ENCODE data around the gene GAPDHS. TPM values are rescaled to one million over a fixed set of nuclear protein-coding genes. Genes with fewer than 3 reads are reported as not detected.

GAPDHS gene
- total and polyA plus RNA-seq, 2 donors from 2014 or later: not detected

DNA sequence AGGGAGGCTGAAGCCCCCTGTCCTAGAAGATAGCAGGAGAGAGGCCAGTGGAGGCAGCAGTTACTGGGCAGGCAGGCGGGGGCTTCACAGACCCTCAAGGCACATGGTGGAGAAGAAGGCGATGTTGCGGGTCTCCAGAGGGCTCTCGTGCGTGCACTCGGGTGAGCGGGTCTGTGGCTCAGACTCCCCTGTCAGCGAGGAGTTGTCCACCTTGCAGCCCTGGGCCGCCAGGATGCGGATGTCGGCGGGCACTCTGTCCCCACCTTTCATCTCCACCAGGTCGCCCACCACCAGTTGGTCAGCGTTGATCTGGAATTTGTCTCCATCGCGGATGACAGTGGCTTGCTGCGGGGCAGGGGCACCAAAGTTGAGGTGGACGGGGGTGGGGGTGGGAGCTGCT lies 27.0 kb downstream of the GAPDHS start:
- peak in 2 of 5 donors; percentile 29 to 53 for DNase-seq
- TF ChIP-seq, protein P1, sequence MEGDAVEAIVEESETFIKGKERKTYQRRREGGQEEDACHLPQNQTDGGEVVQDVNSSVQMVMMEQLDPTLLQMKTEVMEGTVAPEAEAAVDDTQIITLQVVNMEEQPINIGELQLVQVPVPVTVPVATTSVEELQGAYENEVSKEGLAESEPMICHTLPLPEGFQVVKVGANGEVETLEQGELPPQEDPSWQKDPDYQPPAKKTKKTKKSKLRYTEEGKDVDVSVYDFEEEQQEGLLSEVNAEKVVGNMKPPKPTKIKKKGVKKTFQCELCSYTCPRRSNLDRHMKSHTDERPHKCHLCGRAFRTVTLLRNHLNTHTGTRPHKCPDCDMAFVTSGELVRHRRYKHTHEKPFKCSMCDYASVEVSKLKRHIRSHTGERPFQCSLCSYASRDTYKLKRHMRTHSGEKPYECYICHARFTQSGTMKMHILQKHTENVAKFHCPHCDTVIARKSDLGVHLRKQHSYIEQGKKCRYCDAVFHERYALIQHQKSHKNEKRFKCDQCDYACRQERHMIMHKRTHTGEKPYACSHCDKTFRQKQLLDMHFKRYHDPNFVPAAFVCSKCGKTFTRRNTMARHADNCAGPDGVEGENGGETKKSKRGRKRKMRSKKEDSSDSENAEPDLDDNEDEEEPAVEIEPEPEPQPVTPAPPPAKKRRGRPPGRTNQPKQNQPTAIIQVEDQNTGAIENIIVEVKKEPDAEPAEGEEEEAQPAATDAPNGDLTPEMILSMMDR (IDR thresholded peaks at IDR 0.05; ENCODE audit: borderline replicate concordance, extremely low read depth, insufficient read depth): no peak
- Histone ChIP-seq H3K36me3 (ENCODE audit: control insufficient read depth in 2 of 3, insufficient read depth in 3 of 3, low read length in 3 of 3) (no peaks in the 10 kb centered on the region), H3K27ac (ENCODE audit: low read depth in 2 of 2, low read length in 2 of 2) (no peak overlapping the region), H3K27me3 (ENCODE audit: control insufficient read depth, insufficient read depth, low read length) (peaks cover 3% of the 10 kb centered on the region), H3K9me3 (ENCODE audit: control insufficient read depth in 2 of 3, insufficient read depth in 1 of 3, low read length in 3 of 3) (no peaks in the 10 kb centered on the region), H3K4me1 (ENCODE audit: control insufficient read depth in 2 of 3, insufficient read depth in 2 of 3, low read depth in 1 of 3, low read length in 3 of 3) (peaks cover 0 to 2% (median 0%) of the 10 kb centered on the region in 3 donors), H3K9ac (ENCODE audit: low read length in 3 of 3) (no peak overlapping the region), H3K4me3 (ENCODE audit: low read length in 3 of 3) (no peak overlapping the region)
- FAIRE-seq: no peak
- intact Hi-C loops (cut with DNase I): no loop called here

DNA sequence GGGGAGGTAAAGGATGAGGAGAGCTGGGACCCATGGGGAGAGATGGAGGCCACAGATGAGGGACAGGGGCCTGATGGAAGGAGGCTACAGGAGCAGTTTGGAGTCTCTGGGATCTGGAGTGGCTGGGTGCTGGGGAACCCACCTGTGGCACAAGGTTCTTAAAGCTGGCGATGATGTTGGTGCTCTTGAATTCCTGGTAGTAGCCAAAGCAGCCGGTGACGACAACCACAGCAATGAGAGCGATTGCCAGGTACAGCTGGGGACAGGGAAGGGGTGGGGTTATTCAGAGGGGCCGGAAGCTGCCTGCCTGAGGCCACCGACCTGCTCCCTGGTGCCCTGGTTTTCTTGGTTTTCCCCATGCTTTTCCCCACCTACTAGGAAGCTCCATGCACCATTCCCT lies 27.4 kb downstream of the GAPDHS start:
- H3K9ac ChIP-seq (ENCODE audit: low read length in 3 of 3): no peak overlapping the region
- FAIRE-seq (no peak), DNase-seq (peak in 1 of 5 donors; percentile 28)
- TF ChIP-seq, protein P1 (IDR thresholded peaks at IDR 0.05; ENCODE audit: borderline replicate concordance, extremely low read depth, insufficient read depth): no peak
- no peaks in the 10 kb centered on the region for H3K9me3 ChIP-seq (ENCODE audit: control insufficient read depth in 2 of 3, insufficient read depth in 1 of 3, low read length in 3 of 3)
- intact Hi-C loops (cut with DNase I): no loop called here
- peaks cover 0 to 2% (median 0%) of the 10 kb centered on the region in 3 donors for H3K4me1 ChIP-seq (ENCODE audit: control insufficient read depth in 2 of 3, insufficient read depth in 2 of 3, low read depth in 1 of 3, low read length in 3 of 3)
- no peak overlapping the region for H3K27ac ChIP-seq (ENCODE audit: low read depth in 2 of 2, low read length in 2 of 2)
- H3K36me3 ChIP-seq (ENCODE audit: control insufficient read depth in 2 of 3, insufficient read depth in 3 of 3, low read length in 3 of 3): no peaks in the 10 kb centered on the region
- no peak overlapping the region for H3K4me3 ChIP-seq (ENCODE audit: low read length in 3 of 3)
- peaks cover 3% of the 10 kb centered on the region for H3K27me3 ChIP-seq (ENCODE audit: control insufficient read depth, insufficient read depth, low read length)

DNA sequence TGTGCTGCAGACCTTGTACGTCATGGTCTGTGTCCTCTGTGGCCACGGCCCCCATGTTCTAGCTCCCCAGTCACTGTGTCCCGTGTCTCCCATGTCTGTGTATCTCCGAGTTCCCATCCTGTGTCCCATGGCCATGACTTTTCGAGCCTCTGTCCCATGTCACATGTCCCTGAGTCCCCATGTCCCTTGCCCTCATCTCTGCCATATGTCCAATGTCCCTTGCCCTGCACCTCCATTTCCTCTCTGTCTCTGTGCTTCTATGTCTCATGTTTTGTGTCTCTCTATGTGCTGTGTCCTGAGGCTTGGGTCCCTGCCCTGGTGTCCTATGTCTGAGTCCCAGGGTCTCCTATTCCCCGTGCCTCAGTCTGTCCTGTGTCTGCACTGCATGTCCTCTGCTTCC lies 28.2 kb downstream of the GAPDHS start:
- Histone ChIP-seq H3K4me3 (ENCODE audit: low read length in 3 of 3) (no peak overlapping the region), H3K9me3 (ENCODE audit: control insufficient read depth in 2 of 3, insufficient read depth in 1 of 3, low read length in 3 of 3) (no peaks in the 10 kb centered on the region), H3K36me3 (ENCODE audit: control insufficient read depth in 2 of 3, insufficient read depth in 3 of 3, low read length in 3 of 3) (no peaks in the 10 kb centered on the region), H3K9ac (ENCODE audit: low read length in 3 of 3) (no peak overlapping the region), H3K27me3 (ENCODE audit: control insufficient read depth, insufficient read depth, low read length) (peaks cover 3% of the 10 kb centered on the region), H3K27ac (ENCODE audit: low read depth in 2 of 2, low read length in 2 of 2) (no peak overlapping the region), H3K4me1 (ENCODE audit: control insufficient read depth in 2 of 3, insufficient read depth in 2 of 3, low read depth in 1 of 3, low read length in 3 of 3) (peaks cover 0 to 2% (median 0%) of the 10 kb centered on the region in 3 donors)
- DNase-seq: peak in 1 of 5 donors; percentile 31
- intact Hi-C loops (cut with DNase I): no loop called here
- TF ChIP-seq, protein P1 (IDR thresholded peaks at IDR 0.05; ENCODE audit: borderline replicate concordance, extremely low read depth, insufficient read depth): no peak
- no peak for FAIRE-seq

DNA sequence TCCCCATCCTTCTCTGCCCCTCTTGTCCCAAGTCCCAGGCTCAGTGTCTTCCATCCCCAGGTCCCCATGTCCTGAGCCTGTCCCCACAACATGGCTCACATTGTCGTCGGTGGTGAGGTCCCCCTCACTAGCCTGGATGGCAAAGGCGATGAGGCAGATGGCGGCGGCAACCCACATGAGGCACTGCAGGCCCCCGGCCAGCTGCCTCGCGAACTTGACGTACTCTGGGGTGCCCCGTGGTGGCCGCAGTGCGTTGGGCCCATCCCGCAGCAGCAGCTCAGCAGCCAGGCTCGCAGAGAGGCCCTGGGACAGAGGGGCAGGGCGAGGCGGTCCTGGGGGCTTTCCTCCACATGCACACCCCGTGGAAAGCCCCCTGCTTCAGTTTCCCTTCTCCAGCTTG lies 29.1 kb downstream of the GAPDHS start:
- peaks cover 0 to 2% (median 0%) of the 10 kb centered on the region in 3 donors for H3K4me1 ChIP-seq (ENCODE audit: control insufficient read depth in 2 of 3, insufficient read depth in 2 of 3, low read depth in 1 of 3, low read length in 3 of 3)
- H3K4me3 ChIP-seq (ENCODE audit: low read length in 3 of 3): no peak overlapping the region
- no peaks in the 10 kb centered on the region for H3K9me3 ChIP-seq (ENCODE audit: control insufficient read depth in 2 of 3, insufficient read depth in 1 of 3, low read length in 3 of 3)
- intact Hi-C loops (cut with DNase I): no loop called here
- H3K9ac ChIP-seq (ENCODE audit: low read length in 3 of 3): no peak overlapping the region
- H3K27me3 ChIP-seq (ENCODE audit: control insufficient read depth, insufficient read depth, low read length): peaks cover 1% of the 10 kb centered on the region
- H3K27ac ChIP-seq (ENCODE audit: low read depth in 2 of 2, low read length in 2 of 2): no peak overlapping the region
- DNase-seq: peak in 1 of 5 donors; percentile 18
- no peaks in the 10 kb centered on the region for H3K36me3 ChIP-seq (ENCODE audit: control insufficient read depth in 2 of 3, insufficient read depth in 3 of 3, low read length in 3 of 3)
- no peak for FAIRE-seq
- TF ChIP-seq, protein P1 (IDR thresholded peaks at IDR 0.05; ENCODE audit: borderline replicate concordance, extremely low read depth, insufficient read depth): no peak

Measured in kidney (tissue), 14 donors.